Suppressor macrophage treated with lipopolysaccharide for 1 hour (primary cell): ENCODE measurements around the gene HSD3B7.

ENCODE experiments used
- DNase-seq, 3 donors: peaks; one replicate each; pipeline ENCODE4 v3.0.0-alpha.2; 2020 to 2022

The HSD3B7 gene

DNA sequence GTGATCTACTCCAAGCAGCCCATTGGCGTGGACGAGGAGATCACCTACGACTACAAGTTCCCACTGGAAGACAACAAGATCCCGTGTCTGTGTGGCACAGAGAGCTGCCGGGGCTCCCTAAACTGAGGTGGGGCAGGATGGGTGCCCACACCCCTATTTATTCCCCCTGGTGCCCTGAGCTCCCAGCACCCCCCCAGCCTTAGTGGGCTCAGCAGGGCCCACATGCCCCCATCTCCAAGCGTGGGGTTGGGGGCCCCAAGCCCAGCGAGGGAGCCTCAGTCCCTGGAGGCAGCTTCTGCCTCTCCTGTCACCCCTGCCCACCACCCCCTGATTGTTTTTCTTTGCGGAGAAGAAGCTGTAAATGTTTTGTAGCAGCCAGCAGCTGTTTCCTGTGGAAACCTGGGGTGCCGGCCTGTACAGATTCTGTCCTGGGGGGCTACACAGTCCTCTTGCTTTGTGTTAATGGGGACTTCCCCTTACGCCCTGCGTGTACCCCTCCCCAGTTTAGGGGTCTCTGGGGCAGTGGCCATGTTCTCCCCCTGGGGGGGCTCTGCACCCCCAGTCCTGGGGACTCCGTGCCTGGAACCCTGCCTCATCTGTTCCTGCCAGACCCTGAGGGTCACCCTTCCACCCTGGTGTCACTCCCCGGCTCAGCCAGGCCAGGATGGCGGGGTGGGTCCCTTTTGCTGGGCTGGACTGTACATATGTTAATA is 953 bp upstream of the HSD3B7 start:
- no peak for DNase-seq

DNA sequence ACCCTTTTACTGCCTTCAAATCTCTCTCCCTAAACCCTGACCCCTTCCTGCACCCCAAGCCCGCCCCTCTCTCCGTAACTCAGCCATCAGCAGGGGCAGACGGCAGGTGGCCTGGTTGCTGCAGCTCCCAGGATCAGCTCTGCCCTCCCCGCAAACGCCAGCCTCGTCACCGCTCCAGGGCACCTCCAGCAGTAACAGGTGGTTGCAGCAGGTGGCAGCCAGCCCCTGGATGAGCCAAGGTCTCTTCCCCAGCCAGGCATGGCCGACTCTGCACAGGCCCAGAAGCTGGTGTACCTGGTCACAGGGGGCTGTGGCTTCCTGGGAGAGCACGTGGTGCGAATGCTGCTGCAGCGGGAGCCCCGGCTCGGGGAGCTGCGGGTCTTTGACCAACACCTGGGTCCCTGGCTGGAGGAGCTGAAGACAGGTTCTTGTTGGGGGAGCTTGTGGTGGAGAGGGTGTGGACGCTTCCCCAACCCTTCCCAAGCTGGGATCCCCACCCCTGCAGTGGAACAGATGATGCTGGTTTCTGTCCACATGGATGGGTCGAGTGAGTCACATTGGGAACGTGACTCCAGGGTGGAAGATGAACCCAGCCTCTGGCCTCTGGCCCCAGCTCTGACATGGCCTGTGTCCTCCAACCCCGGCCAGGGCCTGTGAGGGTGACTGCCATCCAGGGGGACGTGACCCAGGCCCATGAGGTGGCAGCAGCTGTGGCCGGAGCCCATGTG is 558 bp downstream of the HSD3B7 start:
- DNase-seq: no peak

- no peak for DNase-seq
Measured at GRCh38 chr16:30986129-30986991, 1.4 kb downstream of the HSD3B7 start.

- DNase-seq: no peak
Measured at GRCh38 chr16:30987581-30988190, 2.7 kb downstream of the HSD3B7 start.

GRCh38 chr16:30989469-30990047 is 4.6 kb downstream of the HSD3B7 start:
- DNase-seq: no peak

- DNase-seq: no peak
Measured at GRCh38 chr16:30990105-30990504, 5.1 kb downstream of the HSD3B7 start.

- no peak for DNase-seq
Measured at GRCh38 chr16:30991052-30991451, 6.0 kb downstream of the HSD3B7 start.

DNA sequence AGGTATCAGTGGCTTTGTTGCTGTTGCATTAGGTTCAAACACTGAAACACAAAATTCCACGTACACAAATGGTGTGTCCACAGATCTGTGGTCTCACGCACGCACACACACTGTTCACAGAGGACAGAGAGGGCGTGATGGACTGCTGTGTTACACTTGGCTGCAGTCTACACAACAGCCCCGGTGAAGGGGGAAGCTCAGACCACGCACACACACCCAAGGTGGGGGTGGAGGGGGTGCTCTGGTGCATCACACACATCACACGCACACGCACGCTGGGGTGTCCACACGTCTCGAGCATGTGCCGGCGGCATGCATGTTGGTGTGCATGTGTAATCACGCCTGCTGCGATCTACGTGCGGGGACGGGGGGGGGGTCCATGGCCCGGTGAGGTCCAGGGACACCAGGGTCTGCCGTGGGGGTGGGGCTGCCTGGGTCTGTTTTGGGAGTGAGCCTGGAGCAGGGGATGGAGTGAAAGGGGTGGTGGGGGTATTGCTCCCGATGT is 7.3 kb downstream of the HSD3B7 start:
- no peak for DNase-seq

GRCh38 chr16:30992931-30993816 is 8.2 kb downstream of the HSD3B7 start:
- no peak for DNase-seq

DNA sequence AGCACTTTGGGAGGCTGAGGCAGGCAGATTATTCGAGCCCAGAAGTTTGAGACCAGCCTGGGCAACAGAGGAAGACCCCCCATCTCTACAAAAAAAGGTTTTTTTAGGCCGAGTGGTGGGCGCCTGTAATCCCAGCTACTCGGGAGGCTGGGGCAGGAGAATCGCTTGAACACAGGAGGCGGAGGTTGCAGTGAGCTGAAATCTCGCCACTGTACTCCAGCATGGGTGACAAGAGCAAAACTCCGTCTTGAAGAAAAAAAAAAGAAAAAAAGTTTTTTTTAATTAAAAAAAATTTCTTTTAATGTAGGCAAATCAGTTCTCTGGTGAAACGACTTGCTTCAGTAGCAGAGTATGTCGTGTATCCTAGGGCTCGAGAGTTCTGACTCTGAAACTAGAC is 10.9 kb downstream of the HSD3B7 start:
- DNase-seq: no peak

- DNase-seq: peak in 2 of 3 donors; percentile 24 to 30
Measured at GRCh38 chr16:30996324-30996984, 11.4 kb downstream of the HSD3B7 start.

- peak; percentile 83 to 97 (median 94) for DNase-seq
Measured at GRCh38 chr16:30996985-30997724, 12.1 kb downstream of the HSD3B7 start.

GRCh38 chr16:30997725-30998711 is 13.0 kb downstream of the HSD3B7 start:
- peak; percentile 30 to 50 (median 37) for DNase-seq

GRCh38 chr16:30998852-30999761 is 14.1 kb downstream of the HSD3B7 start:
- DNase-seq: peak in 1 of 3 donors; percentile 30

GRCh38 chr16:31000671-31001382 is 15.8 kb downstream of the HSD3B7 start:
- DNase-seq: peak in 1 of 3 donors; percentile 23

- DNase-seq: no peak
Measured at GRCh38 chr16:31001507-31002249, 16.7 kb downstream of the HSD3B7 start.
